ENCODE measurements around the gene HPSE2.

The HPSE2 gene

DNA sequence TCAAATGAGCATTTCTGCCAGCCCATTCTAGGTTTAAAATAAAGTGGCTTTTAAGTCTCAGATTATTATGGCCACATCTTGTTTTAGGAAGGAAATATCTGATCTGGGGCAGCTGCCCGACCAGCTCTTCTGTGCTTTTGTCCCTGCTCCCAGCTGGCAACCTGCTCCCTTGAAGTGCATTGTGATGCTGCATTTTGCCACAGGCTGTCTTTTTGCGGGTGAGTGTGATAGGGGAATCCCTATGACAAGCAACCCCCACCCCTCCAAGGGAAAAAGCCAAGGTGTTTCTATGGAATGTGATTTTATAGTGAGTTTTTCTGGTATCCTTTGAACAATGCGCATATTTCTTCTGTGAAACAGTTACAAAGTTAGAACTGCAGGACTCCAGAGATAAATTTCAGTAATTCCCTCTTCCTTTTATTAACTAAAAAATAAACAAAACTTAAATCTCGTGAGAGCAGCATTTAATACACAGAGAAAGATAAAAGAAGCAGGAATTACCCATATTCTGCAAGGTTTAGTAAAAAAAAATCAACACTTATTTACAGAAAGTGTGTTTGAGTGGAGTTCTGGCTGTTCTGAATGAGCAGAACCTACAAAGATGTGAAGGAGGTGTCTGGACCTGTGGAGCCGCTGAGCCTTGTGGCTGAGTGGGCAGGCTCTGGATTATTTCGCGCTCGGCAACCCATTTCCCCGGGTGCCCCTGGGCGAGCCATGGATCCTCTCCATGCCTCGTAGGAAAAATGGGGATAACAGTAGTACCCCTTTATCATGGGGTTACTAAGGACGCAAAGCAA, 778.8 kb downstream of the HPSE2 start:
- no peaks in the 10 kb centered on the region for H3K9me3 ChIP-seq (ENCODE audit: low read depth, low read length)
- H3K27ac ChIP-seq: no peak overlapping the region
- no peak overlapping the region for H3K4me3 ChIP-seq
- H3K9ac ChIP-seq (ENCODE audit: insufficient read length): no peak overlapping the region
- TF ChIP-seq EZH2 (IDR thresholded peaks at IDR 0.05) (no peak), POLR2AphosphoS5 (IDR thresholded peaks at IDR 0.05; ENCODE audit: borderline replicate concordance, low read depth, low read length) (no peak), FOXP2 (optimal IDR thresholded peaks at IDR 0.05; ENCODE audit: control extremely low read depth, extremely low read length, insufficient read depth) (no peak)
- DNase-seq (ENCODE audit: low read depth, low spot score): no peak
- H3K36me3 ChIP-seq (ENCODE audit: insufficient read depth, low read length): no peaks in the 10 kb centered on the region

DNA sequence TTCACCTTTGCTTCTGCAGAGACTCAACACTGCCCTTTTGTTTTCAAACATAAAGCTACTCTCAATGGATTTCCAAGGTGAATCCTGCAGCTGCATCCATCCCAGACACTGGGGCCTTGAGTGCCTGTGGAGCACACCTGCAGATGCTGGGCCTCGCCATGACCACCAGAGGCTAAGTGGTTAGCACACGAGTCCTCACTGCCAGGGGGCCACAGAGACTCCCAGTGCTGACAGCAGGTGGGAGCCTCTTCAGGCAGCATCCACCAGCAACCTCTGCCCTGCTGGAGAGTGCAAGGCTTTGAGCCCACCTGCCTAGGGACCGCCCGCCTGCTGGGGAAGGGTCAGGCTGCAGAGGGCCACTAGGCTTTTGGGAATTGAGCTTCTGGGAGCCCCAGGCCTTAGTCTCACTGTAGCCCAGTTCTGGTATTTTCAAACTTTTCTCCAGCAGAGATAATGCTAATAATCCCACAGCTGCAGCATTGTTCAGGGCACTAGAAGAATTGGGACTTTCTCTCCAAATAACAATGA, 779.5 kb downstream of the HPSE2 start:
- H3K4me3 ChIP-seq: no peak overlapping the region
- no peaks in the 10 kb centered on the region for H3K9me3 ChIP-seq (ENCODE audit: low read depth, low read length)
- no peak overlapping the region for H3K27ac ChIP-seq
- H3K36me3 ChIP-seq (ENCODE audit: insufficient read depth, low read length): no peaks in the 10 kb centered on the region
- DNase-seq (ENCODE audit: low read depth, low spot score): no peak
- no peak for TF ChIP-seq FOXP2 (optimal IDR thresholded peaks at IDR 0.05; ENCODE audit: control extremely low read depth, extremely low read length, insufficient read depth)
- no peak overlapping the region for H3K9ac ChIP-seq (ENCODE audit: insufficient read length)

DNA sequence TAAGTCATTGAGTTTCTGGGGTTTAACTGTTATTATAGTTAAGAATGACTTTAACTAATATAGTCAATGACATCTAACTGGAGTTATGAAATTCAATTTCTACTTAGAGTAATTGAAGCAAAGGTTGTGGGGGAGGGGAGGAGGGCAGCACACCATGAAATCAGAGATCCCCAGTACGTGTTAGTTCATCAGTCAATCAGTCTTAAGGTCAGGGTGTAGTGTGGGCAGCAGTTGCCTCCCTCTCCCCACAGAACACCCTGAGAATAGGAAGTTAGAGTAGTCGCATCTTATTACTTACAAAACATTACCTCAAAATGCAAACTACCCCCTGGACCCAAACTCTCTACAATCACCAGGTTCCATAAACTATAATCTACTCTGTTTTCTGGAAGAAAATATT, 781.9 kb downstream of the HPSE2 start:
- no peak overlapping the region for H3K4me3 ChIP-seq
- DNase-seq (ENCODE audit: low read depth, low spot score): no peak
- no peaks in the 10 kb centered on the region for H3K9me3 ChIP-seq (ENCODE audit: low read depth, low read length)
- no peak overlapping the region for H3K27ac ChIP-seq
- no peak overlapping the region for H3K9ac ChIP-seq (ENCODE audit: insufficient read length)
- H3K36me3 ChIP-seq (ENCODE audit: insufficient read depth, low read length): no peaks in the 10 kb centered on the region
- TF ChIP-seq FOXP2 (optimal IDR thresholded peaks at IDR 0.05; ENCODE audit: control extremely low read depth, extremely low read length, insufficient read depth) (no peak), POLR2AphosphoS5 (IDR thresholded peaks at IDR 0.05; ENCODE audit: borderline replicate concordance, low read depth, low read length) (no peak), EZH2 (IDR thresholded peaks at IDR 0.05) (no peak)

DNA sequence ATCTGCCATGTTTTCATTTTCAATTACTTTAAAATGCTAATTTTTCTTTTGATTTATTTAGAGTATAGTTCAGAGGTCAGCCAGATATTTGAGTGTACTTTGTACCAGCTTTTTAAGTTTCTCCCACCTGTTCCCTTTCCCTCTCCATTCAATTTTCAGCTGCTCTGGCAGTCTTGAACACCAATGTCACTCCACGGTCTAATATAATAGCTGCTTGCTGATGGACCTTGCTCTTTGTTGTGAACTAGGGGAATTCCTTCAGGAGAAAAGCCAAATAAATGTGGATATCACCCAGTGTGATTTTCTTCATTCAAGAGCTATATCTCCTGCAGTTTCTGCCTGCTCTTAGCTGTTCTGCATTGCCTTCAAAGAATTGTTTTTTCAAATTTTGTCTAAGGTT, 785.0 kb downstream of the HPSE2 start:
- Histone ChIP-seq H3K4me3 (no peak overlapping the region), H3K9ac (ENCODE audit: insufficient read length) (no peak overlapping the region), H3K9me3 (ENCODE audit: low read depth, low read length) (no peaks in the 10 kb centered on the region), H3K36me3 (ENCODE audit: insufficient read depth, low read length) (no peaks in the 10 kb centered on the region), H3K27ac (no peak overlapping the region)
- DNase-seq (ENCODE audit: low read depth, low spot score): no peak
- no peak for TF ChIP-seq FOXP2 (optimal IDR thresholded peaks at IDR 0.05; ENCODE audit: control extremely low read depth, extremely low read length, insufficient read depth)
- TF ChIP-seq EZH2 (IDR thresholded peaks at IDR 0.05): no peak
- no peak for TF ChIP-seq POLR2AphosphoS5 (IDR thresholded peaks at IDR 0.05; ENCODE audit: borderline replicate concordance, low read depth, low read length)

DNA sequence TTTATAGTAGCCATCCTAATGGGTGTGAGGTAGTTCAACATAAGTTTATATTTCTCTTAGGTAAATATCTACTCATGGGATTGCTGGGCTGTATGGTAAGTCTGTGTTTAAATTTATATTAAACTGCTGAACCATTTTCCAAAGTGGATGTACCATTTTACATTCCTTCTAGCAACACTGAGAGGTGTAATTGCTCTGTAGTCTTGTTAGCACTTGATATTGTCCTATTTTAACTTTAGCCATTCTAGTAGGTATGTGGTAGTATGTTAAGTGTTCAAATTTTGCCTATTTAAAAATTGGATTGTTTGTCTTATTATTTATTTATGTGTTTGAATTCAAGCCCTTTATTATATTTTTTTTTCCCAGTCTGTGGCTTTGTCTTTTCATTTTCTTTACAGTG, 786.4 kb downstream of the HPSE2 start:
- H3K9me3 ChIP-seq (ENCODE audit: low read depth, low read length): no peaks in the 10 kb centered on the region
- no peak overlapping the region for H3K9ac ChIP-seq (ENCODE audit: insufficient read length)
- TF ChIP-seq EZH2 (IDR thresholded peaks at IDR 0.05) (no peak), FOXP2 (optimal IDR thresholded peaks at IDR 0.05; ENCODE audit: control extremely low read depth, extremely low read length, insufficient read depth) (no peak), POLR2AphosphoS5 (IDR thresholded peaks at IDR 0.05; ENCODE audit: borderline replicate concordance, low read depth, low read length) (no peak)
- no peaks in the 10 kb centered on the region for H3K36me3 ChIP-seq (ENCODE audit: insufficient read depth, low read length)
- no peak overlapping the region for H3K27ac ChIP-seq
- DNase-seq (ENCODE audit: low read depth, low spot score): no peak
- H3K4me3 ChIP-seq: no peak overlapping the region

DNA sequence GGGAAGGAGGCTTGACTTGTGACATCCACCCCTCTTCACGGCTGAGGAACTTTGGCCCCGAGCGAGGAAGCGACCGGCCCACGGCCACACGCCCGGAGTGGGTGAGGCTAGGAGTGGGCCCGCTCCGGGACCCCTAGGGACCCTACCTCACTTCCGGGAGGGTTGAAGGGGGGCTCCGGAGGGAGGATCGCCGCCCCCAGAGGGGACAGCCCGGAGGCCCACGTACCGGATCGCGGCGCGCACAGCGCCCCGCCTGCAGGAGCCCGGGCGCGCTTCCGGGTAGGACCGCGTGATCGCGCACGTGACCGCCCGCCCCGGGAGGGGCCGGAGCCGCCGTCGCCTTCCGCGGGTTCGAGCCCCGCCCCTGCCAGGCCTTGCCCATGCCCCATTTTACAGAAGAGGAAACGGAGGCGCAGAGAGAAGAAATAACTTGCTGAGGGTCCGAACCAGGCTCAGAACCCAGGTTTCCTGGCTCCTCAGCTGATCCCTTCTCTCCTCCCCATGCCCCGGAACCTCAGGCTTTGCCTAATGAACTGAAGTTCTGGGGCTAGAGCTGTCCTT, 788.9 kb downstream of the HPSE2 start, which contains the start of gene HPS1:
Gene HPS1, minus strand, starts transcription at position 275 of the 561 bp plus-strand sequence. CDS start 3,695 bp downstream, outside the sequence.
- DNase-seq (ENCODE audit: low read depth, low spot score): no peak
- Histone ChIP-seq H3K9me3 (ENCODE audit: low read depth, low read length) (no peaks in the 10 kb centered on the region), H3K4me3 (peak within 1 kb of the TSS; percentile 83), H3K27ac (peak within 1 kb of the TSS; percentile 13; the same call in 1 of the 2 replicates), H3K36me3 (ENCODE audit: insufficient read depth, low read length) (peaks cover 6% of the 10 kb centered on the region; the same call in 1 of the 2 replicates), H3K9ac (ENCODE audit: insufficient read length) (peak within 1 kb of the TSS; percentile 81)
- TF ChIP-seq POLR2AphosphoS5 (IDR thresholded peaks at IDR 0.05; ENCODE audit: borderline replicate concordance, low read depth, low read length) (peak; percentile 44; the same call in 1 of the 2 replicates), FOXP2 (optimal IDR thresholded peaks at IDR 0.05; ENCODE audit: control extremely low read depth, extremely low read length, insufficient read depth) (no peak)

DNA sequence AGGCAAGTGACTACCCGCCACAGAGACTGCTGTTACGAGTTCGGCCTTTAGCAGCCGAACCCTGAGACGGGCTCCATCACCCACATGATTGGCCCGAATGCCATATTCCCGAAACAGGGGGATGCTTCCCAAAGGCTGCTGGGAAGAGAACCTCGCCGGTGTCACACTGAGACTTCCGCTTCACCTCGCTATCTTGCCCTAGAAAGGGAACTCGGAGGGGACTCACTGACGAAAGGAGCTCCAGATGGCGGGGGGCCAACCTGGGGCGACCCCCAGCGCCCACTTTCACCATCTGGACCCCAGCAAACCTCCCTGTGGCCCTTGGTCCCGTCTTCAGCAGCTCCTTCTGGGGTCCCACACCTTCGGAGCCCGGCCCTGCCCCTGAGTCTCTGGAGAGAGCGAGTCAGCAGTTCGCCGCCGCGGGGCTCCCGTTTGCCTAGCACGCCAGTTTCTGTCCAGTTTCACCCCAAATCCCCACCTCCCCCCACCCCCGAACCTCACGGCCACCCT, 789.4 kb downstream of the HPSE2 start:
- Histone ChIP-seq H3K27ac (peak overlapping the region; percentile 13; the same call in 1 of the 2 replicates), H3K4me3 (peak overlapping the region; percentile 83), H3K9me3 (ENCODE audit: low read depth, low read length) (no peaks in the 10 kb centered on the region), H3K9ac (ENCODE audit: insufficient read length) (peak overlapping the region; percentile 81), H3K36me3 (ENCODE audit: insufficient read depth, low read length) (peaks cover 6% of the 10 kb centered on the region; the same call in 1 of the 2 replicates)
- no peak for DNase-seq (ENCODE audit: low read depth, low spot score)
- TF ChIP-seq POLR2AphosphoS5 (IDR thresholded peaks at IDR 0.05; ENCODE audit: borderline replicate concordance, low read depth, low read length): no peak
- TF ChIP-seq FOXP2 (optimal IDR thresholded peaks at IDR 0.05; ENCODE audit: control extremely low read depth, extremely low read length, insufficient read depth): no peak
- TF ChIP-seq EZH2 (IDR thresholded peaks at IDR 0.05): no peak

DNA sequence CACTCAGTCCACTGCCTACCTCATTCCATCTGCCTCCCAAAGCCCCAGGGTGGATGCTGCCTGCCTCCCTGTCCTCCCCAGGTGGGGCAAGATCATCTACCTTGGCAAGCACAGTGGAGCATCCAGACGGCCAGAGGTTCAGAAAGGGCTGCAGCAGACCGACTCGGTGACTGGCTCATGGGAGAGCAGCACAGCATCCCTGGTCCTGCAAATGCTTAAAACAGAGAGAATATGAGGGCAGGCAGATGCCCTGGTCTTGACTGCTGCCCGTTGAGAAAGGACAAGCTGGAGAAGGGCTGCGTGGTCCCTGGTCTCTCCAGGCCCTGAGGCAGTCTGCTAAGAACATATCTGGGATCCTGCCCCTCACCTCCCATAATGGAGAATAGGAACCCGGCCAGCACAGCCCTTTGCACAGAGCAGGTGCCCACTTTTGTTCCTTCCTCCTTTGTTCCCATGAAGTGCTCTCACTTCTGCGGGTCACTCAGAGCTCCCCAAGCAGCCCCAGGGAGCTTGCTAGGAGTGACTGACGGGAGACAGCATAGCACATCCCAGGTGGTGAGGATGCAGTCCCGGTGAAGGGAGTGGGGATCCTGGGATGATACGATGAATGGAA, 790.3 kb downstream of the HPSE2 start:
- TF ChIP-seq FOXP2 (optimal IDR thresholded peaks at IDR 0.05; ENCODE audit: control extremely low read depth, extremely low read length, insufficient read depth) (no peak), EZH2 (IDR thresholded peaks at IDR 0.05) (no peak), POLR2AphosphoS5 (IDR thresholded peaks at IDR 0.05; ENCODE audit: borderline replicate concordance, low read depth, low read length) (no peak)
- no peak overlapping the region for H3K27ac ChIP-seq
- no peak for DNase-seq (ENCODE audit: low read depth, low spot score)
- no peak overlapping the region for H3K4me3 ChIP-seq
- peaks cover 6% of the 10 kb centered on the region for H3K36me3 ChIP-seq (ENCODE audit: insufficient read depth, low read length)
- H3K9ac ChIP-seq (ENCODE audit: insufficient read length): no peak overlapping the region
- H3K9me3 ChIP-seq (ENCODE audit: low read depth, low read length): no peaks in the 10 kb centered on the region
